ENCODE data around the gene CHPF2.

Gene CHPF2

GRCh38 chr7:151247611-151248345 is 15.5 kb downstream of the CHPF2 start:
- DNase-seq = no peak

- DNase-seq = no peak
Measured at GRCh38 chr7:151248346-151249033, 16.2 kb downstream of the CHPF2 start, which contains the start of gene SMARCD3. SMARCD3 (minus strand) TSS chr7:151248694; CDS start chr7:151248562, 132 bp downstream.

GRCh38 chr7:151249034-151249731 is 16.9 kb downstream of the CHPF2 start:
- DNase-seq = no peak

- DNase-seq = no peak
Measured at GRCh38 chr7:151249732-151250072, 17.4 kb downstream of the CHPF2 start.

- DNase-seq = no peak
Measured at GRCh38 chr7:151250181-151251132, 18.2 kb downstream of the CHPF2 start.

GRCh38 chr7:151251328-151251688 is 19.0 kb downstream of the CHPF2 start:
- no peak for DNase-seq

GRCh38 chr7:151251689-151252560 is 19.6 kb downstream of the CHPF2 start:
- DNase-seq = no peak

GRCh38 chr7:151252561-151252835 is 20.2 kb downstream of the CHPF2 start:
- no peak for DNase-seq

- DNase-seq = no peak
Measured at GRCh38 chr7:151252961-151253711, 20.9 kb downstream of the CHPF2 start.

GRCh38 chr7:151254316-151254715 is 22.0 kb downstream of the CHPF2 start:
- DNase-seq = no peak

- DNase-seq = no peak
Measured at GRCh38 chr7:151254851-151255250, 22.6 kb downstream of the CHPF2 start.

GRCh38 chr7:151255390-151255789 is 23.1 kb downstream of the CHPF2 start:
- no peak for DNase-seq

GRCh38 chr7:151256410-151257045 is 24.2 kb downstream of the CHPF2 start:
- no peak for DNase-seq

- DNase-seq = no peak
Measured at GRCh38 chr7:151257990-151258389, 25.7 kb downstream of the CHPF2 start.

GRCh38 chr7:151260471-151260870 is 28.2 kb downstream of the CHPF2 start:
- no peak for DNase-seq

GRCh38 chr7:151260883-151261282 is 28.6 kb downstream of the CHPF2 start:
- no peak for DNase-seq

- DNase-seq = no peak
Measured at GRCh38 chr7:151261529-151261928, 29.2 kb downstream of the CHPF2 start.

GRCh38 chr7:151264615-151265014 is 32.3 kb downstream of the CHPF2 start:
- no peak for DNase-seq

- DNase-seq = no peak
Measured at GRCh38 chr7:151265351-151265931, 33.2 kb downstream of the CHPF2 start.

- DNase-seq = no peak
Measured at GRCh38 chr7:151269511-151269910, 37.2 kb downstream of the CHPF2 start.

All from activated CD4-positive, CD25-positive, alpha-beta regulatory T cell (primary cell).